K562 (cell line): Measurements from ENCODE around the gene IPO7. TPM values are rescaled to one million over a fixed set of nuclear protein-coding genes. Genes with fewer than 3 reads are reported as not detected.

Experiments
- ARID2 ChIP-seq: fragments of 450-650 bp; IDR thresholded peaks from 2 replicates; pipeline ENCODE4 v1.6.1; 2017; ENCODE audit warnings: antibody characterized with exemption, mild to moderate bottlenecking
- ARID4B ChIP-seq: sonication (generic); formaldehyde crosslinking; IDR thresholded peaks from 2 replicates; pipeline ENCODE4 v1.8.0; 2022; ENCODE audit warnings: mild to moderate bottlenecking, missing genetic modification reagents
- BRF1 ChIP-seq: IDR thresholded peaks from 3 replicates; pipeline ENCODE4 v1.6.1; 2011; ENCODE audit warnings: borderline replicate concordance, mild to moderate bottlenecking; ENCODE audit not compliant: insufficient read length; ENCODE audit errors: extremely low read depth
- CEBPB ChIP-seq: fragments of 450-650 bp; IDR thresholded peaks from 2 replicates; pipeline ENCODE4 v1.6.1; 2016; ENCODE audit warnings: missing genetic modification characterization, missing compliant biosample characterization
- DPF2 ChIP-seq: fragments of 450-650 bp; IDR thresholded peaks from 2 replicates; pipeline ENCODE4 v1.6.1; 2016
- FOXM1 ChIP-seq, 2 experiments: fragments of 450-650 bp in 1 of 2; sonication (generic) in 1 of 2; formaldehyde crosslinking in 1 of 2; IDR thresholded peaks; 2 replicates each; pipeline versions ENCODE4 v1.6.1 to v1.9.0; 2017 to 2022; ENCODE audit warnings: low read depth in 2 of 2, mild to moderate bottlenecking in 2 of 2, missing genetic modification reagents in 1 of 2, moderate library complexity in 1 of 2
- GTF2F1 ChIP-seq: IDR thresholded peaks from 2 replicates; pipeline ENCODE4 v1.6.1; 2011; ENCODE audit warnings: low read depth, low read length, improper control_type of control experiment
- HBP1 ChIP-seq: fragments of 450-650 bp; formaldehyde crosslinking; IDR thresholded peaks from 2 replicates; pipeline ENCODE4 v1.4.0; 2022; ENCODE audit warnings: missing genetic modification characterization
- HNRNPUL1 ChIP-seq: fragments of 200-400 bp; formaldehyde crosslinking; IDR thresholded peaks from 2 replicates; pipeline ENCODE4 v1.6.1; 2017; ENCODE audit warnings: low read length
- JUND ChIP-seq, 2 experiments: IDR thresholded peaks; 2 replicates in 1 of 2; 3 replicates in 1 of 2; pipeline ENCODE4 v1.6.1; 2011; ENCODE audit warnings: borderline replicate concordance in 2 of 2, low read depth in 2 of 2, low read length in 2 of 2, improper control_type of control experiment in 1 of 2, missing biosample characterization in 1 of 2, missing genetic modification characterization in 1 of 2, missing genetic modification reagents in 1 of 2
- KLF6 ChIP-seq: fragments of 250-450 bp; sonication (Bioruptor Pico); IDR thresholded peaks from 2 replicates; pipeline ENCODE4 v1.4.0; 2020; ENCODE audit warnings: mild to moderate bottlenecking, moderate library complexity, borderline replicate concordance
- MAX ChIP-seq: sonication (generic); formaldehyde crosslinking; IDR thresholded peaks from 2 replicates; pipeline ENCODE4 v1.9.0; 2022; ENCODE audit warnings: mild to moderate bottlenecking, missing genetic modification reagents
- MLLT1 ChIP-seq, 2 experiments: fragments of 450-650 bp; IDR thresholded peaks; 2 replicates each; pipeline ENCODE4 v1.6.1; 2016
- PTTG1 ChIP-seq: fragments of 450-650 bp; IDR thresholded peaks from 2 replicates; pipeline ENCODE4 v1.6.1; 2016; ENCODE audit warnings: low read depth, mild to moderate bottlenecking, missing genetic modification characterization, missing compliant biosample characterization
- THRAP3 ChIP-seq: fragments of 450-650 bp; IDR thresholded peaks from 2 replicates; pipeline ENCODE4 v1.6.1; 2016; ENCODE audit warnings: mild to moderate bottlenecking, inconsistent platforms, borderline replicate concordance
- VEZF1 ChIP-seq: fragments of 200-800 bp; sonication (Bioruptor generic); IDR thresholded peaks from 2 replicates; pipeline ENCODE4 v1.6.1; 2017; ENCODE audit warnings: missing genetic modification characterization, missing compliant biosample characterization
- ZNF146 ChIP-seq: IDR thresholded peaks from one replicate; pipeline ENCODE4 v1.6.1; 2018; ENCODE audit warnings: missing compliant biosample characterization; ENCODE audit not compliant: unreplicated experiment
- polyA plus RNA-seq, 8 experiments: library from polyadenylated mRNA; depleted of rRNA in 4 of 8; stranded (reverse) in 5 of 8; unstranded in 3 of 8; fragments of >200 nt; fragmentation: Nextera tagmentation in 2 of 8; fragmentation: Illumina TruSeq in 1 of 8; extraction: Ambion mirVana in 2 of 8; extraction: Trizol in 1 of 8; gene quantifications; 2 replicates each; pipeline versions ENCODE4 v1.2.1 to v1.2.3, GENCODE V29; 2011 to 2014; ENCODE audit warnings: inconsistent platforms in 1 of 8, missing spikeins in 1 of 8
- total RNA-seq, 7 experiments: library from RNA; depleted of rRNA in 6 of 7; stranded (reverse); fragments of >200 nt in 6 of 7; fragmentation: Illumina TruSeq in 2 of 7; extraction: Trizol in 2 of 7; gene quantifications; 2 replicates each; pipeline versions ENCODE4 v1.2.1 to v1.2.3, GENCODE V29; 2011 to 2021; ENCODE audit warnings: low replicate concordance in 1 of 7

The IPO7 gene
- total and polyA plus RNA-seq, 9 of the 15 experiments (the other 6 are each of a cell fraction or from before 2014, with no cell fraction given) = 23.6 to 138 (median 110) TPM

- TF ChIP-seq JUND (IDR thresholded peaks at IDR 0.05; ENCODE audit: borderline replicate concordance, low read depth, low read length) = no peak
- TF ChIP-seq JUND (tag; IDR thresholded peaks at IDR 0.05; ENCODE audit: borderline replicate concordance, low read depth, low read length) = peak; percentile 41; the same call in 2 of the 3 replicates
- 0 out of 4 replicates have a peak, but pooled peaks of 1 of the 2 experiments have one; percentile 16 for TF ChIP-seq MLLT1 (IDR thresholded peaks at IDR 0.05)
- TF ChIP-seq ARID2 = 0 out of 2 replicates have a peak, but pooled peaks have one; percentile 25
- TF ChIP-seq HBP1 (CRISPR knock-in tag) = no peak; the same call in 1 of the 2 replicates
- TF ChIP-seq HNRNPUL1 = no peak
- TF ChIP-seq BRF1 = no peak
- TF ChIP-seq ZNF146 (CRISPR knock-in tag) = no peak
- no peak for TF ChIP-seq FOXM1 (IDR thresholded peaks at IDR 0.05; ENCODE audit: low read depth)
- TF ChIP-seq FOXM1 (CRISPR knock-in tag; IDR thresholded peaks at IDR 0.05; ENCODE audit: low read depth) = no peak
- no peak for TF ChIP-seq MAX (CRISPR knock-in tag)
- peak; percentile 64 for TF ChIP-seq DPF2
- TF ChIP-seq ARID4B (CRISPR knock-in tag) = no peak
- no peak for TF ChIP-seq GTF2F1
- TF ChIP-seq VEZF1 = no peak
- no peak for TF ChIP-seq KLF6
- TF ChIP-seq THRAP3 = no peak
- no peak for TF ChIP-seq PTTG1
- TF ChIP-seq CEBPB (tag) = peak; percentile 83
Observed at GRCh38 chr11:9385327-9385899, 961 bp downstream of the IPO7 start (continued).
